MM.1S (cell line): ENCODE data around the gene DBF4B.
"Not testable (repeated sequence)": the region's sequence is repeated elsewhere in the genome, so short reads cannot be mapped to it uniquely, and the experiment has no call there.

Source experiments
- CTCF ChIP-seq: fragments of 300-600 bp; sonication (generic); IDR thresholded peaks from 2 replicates; pipeline ENCODE4 v1.5.1; 2016; ENCODE audit warnings: antibody characterized with exemption, low read length, mixed read lengths
- EZH2 ChIP-seq: fragments of 300-600 bp; sonication (generic); optimal IDR thresholded peaks from 2 replicates; pipeline ENCODE3; 2017; ENCODE audit warnings: low read depth, mild to moderate bottlenecking, antibody characterized with exemption, low read length, mixed read lengths
- EZH2phosphoT487 ChIP-seq: fragments of 300-600 bp; sonication (generic); IDR thresholded peaks from 2 replicates; pipeline ENCODE4 v1.6.1; 2018; ENCODE audit warnings: antibody characterized with exemption, low read length

GRCh38 chr17:44690746-44691306, 17.6 kb upstream of the DBF4B start:
- peak; percentile 45 for TF ChIP-seq CTCF
- not testable (repeated sequence) for TF ChIP-seq EZH2, EZH2phosphoT487
